Measurements from ENCODE around the gene NFIX.

NFIX gene

GRCh38 chr19:13093407-13094105 is 98.3 kb downstream of the NFIX start:
- in situ Hi-C loops (cut with MboI; ENCODE audit: low pct_unique_long_range_greater_than_20kb, low sequenced_read_pairs, unreplicated experiment) = loop anchor here (5.0 kb wide), 1 partner anchor 116 kb away; no protein-coding TSS in a partner anchor
- TF ChIP-seq CTCF (IDR thresholded peaks at IDR 0.05; ENCODE audit: extremely low read depth, insufficient read depth, missing control alignments) = peak; percentile 93
- peak; percentile 96 for DNase-seq (ENCODE audit: low spot score)

DNA sequence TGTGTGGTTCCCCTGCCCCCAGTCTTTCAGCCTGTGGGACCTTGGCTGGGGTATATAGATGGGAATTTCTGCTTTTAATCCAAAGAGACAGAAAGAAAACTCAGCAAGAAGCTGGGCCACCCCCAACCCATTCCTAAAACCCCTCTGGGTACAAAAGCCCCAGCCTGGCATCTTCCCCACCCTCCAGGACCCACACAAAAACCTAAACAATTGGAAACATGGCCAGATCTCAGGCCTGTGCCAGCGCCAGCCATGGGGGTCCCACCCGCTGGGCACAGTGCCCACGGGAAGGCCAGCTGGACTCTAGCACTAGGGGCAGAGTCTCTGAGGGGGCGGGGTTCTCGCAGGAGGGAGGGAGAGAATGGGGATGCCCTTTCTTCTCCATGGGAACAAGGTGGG is 98.8 kb downstream of the NFIX start:
- in situ Hi-C loops (cut with MboI; ENCODE audit: low pct_unique_long_range_greater_than_20kb, low sequenced_read_pairs, unreplicated experiment) = loop anchor here (5.0 kb wide), 1 partner anchor 117 kb away; no protein-coding TSS in a partner anchor
- TF ChIP-seq CTCF (IDR thresholded peaks at IDR 0.05; ENCODE audit: extremely low read depth, insufficient read depth, missing control alignments) = no peak
- no peak for DNase-seq (ENCODE audit: low spot score)

- DNase-seq (ENCODE audit: low spot score) = no peak
- no peak for TF ChIP-seq CTCF (IDR thresholded peaks at IDR 0.05; ENCODE audit: extremely low read depth, insufficient read depth, missing control alignments)
- in situ Hi-C loops (cut with MboI; ENCODE audit: low pct_unique_long_range_greater_than_20kb, low sequenced_read_pairs, unreplicated experiment) = loop anchor here (5.0 kb wide), 1 partner anchor 118 kb away; no protein-coding TSS in a partner anchor
Measured at GRCh38 chr19:13094771-13095392, 99.6 kb downstream of the NFIX start.

DNA sequence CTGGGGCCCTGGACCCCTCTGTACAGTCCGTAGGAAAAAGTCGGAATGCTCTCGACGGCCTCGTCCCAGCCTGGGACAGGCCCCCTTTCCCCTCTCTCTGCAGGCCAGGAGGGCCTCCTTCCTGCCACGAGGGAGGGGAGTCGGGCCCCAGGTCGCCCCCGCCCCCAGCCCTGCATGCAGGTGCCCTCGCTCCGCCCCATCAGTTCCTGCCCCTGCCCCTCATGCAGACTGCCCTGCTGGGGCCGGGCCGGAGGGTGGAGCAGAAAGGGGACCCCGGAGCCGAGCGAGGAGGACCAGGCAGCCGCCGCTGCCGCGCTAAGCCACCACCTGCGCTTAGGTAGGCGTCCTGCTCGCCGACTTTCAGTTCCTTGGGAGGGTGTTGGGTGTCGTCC is 100.1 kb downstream of the NFIX start:
- DNase-seq (ENCODE audit: low spot score) = no peak
- no peak for TF ChIP-seq CTCF (IDR thresholded peaks at IDR 0.05; ENCODE audit: extremely low read depth, insufficient read depth, missing control alignments)
- in situ Hi-C loops (cut with MboI; ENCODE audit: low pct_unique_long_range_greater_than_20kb, low sequenced_read_pairs, unreplicated experiment) = no loop called here

DNA sequence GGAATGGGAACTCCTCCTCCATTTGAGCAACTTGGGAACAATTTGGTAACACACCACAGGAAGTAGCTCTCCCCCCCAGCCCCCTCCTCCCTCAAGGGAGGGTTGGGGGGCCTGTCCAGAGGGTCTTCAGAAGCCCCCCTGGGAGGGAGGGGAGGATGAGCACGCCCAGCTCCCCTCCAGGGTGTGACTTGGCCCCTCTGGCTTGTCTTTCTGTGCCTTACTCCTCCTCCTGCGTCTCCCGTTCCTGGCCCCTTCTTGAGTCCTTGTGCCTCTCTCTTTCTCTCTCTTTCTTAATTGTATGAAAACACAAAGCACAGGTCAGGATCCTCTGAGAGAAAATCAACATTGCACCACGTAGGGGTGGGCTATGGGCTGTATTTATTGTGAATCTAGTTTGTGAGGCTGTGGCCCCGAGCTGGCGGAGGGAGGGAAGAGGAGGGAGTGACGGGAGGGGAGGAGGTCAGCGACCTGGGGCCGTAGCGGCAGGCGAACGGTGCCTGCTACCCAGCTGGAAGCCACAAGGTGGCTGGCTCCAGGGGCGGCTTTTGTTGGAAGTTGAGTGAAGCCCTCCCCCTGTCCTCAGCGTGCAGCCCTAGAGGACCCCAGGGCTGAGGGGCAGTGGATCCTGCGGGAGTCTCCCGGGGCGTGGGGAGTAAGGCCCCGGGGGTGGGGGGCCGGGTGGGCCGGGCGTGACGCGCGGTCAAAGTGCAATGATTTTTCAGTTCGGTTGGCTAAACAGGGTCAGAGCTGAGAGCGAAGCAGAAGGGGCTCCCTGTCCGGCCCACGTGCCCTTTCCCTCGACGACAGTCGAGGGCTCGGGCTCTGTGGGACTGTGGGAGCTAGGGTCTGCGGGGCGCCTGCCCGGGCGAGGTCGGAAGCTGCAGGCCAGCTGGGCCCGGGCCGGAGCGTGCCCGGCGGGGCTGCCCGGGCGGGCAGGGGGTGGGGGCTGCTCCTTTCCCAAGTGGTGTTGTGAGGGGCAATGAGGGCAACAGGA is 101.0 kb downstream of the NFIX start:
- in situ Hi-C loops (cut with MboI; ENCODE audit: low pct_unique_long_range_greater_than_20kb, low sequenced_read_pairs, unreplicated experiment) = no loop called here
- no peak for TF ChIP-seq CTCF (IDR thresholded peaks at IDR 0.05; ENCODE audit: extremely low read depth, insufficient read depth, missing control alignments)
- DNase-seq (ENCODE audit: low spot score) = no peak

DNA sequence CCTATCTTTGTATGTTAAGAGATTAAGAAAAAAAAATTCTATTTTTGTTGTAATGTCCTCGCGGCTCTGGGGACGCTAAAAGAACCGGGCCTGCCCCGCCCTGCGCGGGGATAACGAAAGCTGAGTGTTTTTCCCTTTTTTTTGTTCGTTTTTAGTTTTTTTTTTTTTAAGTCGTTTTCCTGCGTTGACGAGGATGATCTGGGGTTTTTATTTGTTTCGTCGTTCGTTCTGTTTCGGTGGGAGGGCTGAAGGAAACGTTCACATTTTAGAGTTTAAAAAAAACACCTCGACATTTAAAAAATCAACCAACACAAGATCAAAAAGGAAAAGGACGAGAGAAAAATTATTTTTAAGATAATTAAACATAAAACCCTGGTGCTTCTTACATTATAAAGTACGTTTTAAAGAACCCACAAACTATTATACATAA is 101.8 kb downstream of the NFIX start:
- no peak for DNase-seq (ENCODE audit: low spot score)
- in situ Hi-C loops (cut with MboI; ENCODE audit: low pct_unique_long_range_greater_than_20kb, low sequenced_read_pairs, unreplicated experiment) = no loop called here
- no peak for TF ChIP-seq CTCF (IDR thresholded peaks at IDR 0.05; ENCODE audit: extremely low read depth, insufficient read depth, missing control alignments)
